ENCODE measurements around the gene SPHK2. TPM values are rescaled to one million over a fixed set of nuclear protein-coding genes. Genes with fewer than 3 reads are reported as not detected.

The SPHK2 gene
- total and polyA plus RNA-seq, 2 experiments from 2014 or later = 7.2 to 9.9 TPM

- Histone ChIP-seq H3K9me3 (ENCODE audit: low read depth) (no peaks in the 10 kb centered on the region), H3K9ac (no peak overlapping the region), H2AFZ (no peak overlapping the region), H3K36me3 (ENCODE audit: low read depth) (no peaks in the 10 kb centered on the region), H4K20me1 (ENCODE audit: insufficient read depth) (no peaks in the 10 kb centered on the region), H3K27me3 (replicated peaks; ENCODE audit: insufficient read depth) (no peaks in the 10 kb centered on the region; the same call in 1 of the 2 replicates), H3K27ac (no peak overlapping the region), H3K4me2 (ENCODE audit: unreplicated experiment) (no peak overlapping the region), H3F3A (ENCODE audit: insufficient read depth) (no peaks in the 10 kb centered on the region), H3K4me3 (no peak overlapping the region), H3K4me1 (ENCODE audit: insufficient read depth) (no peaks in the 10 kb centered on the region), H3K79me2 (ENCODE audit: insufficient read depth) (no peaks in the 10 kb centered on the region), H3K9me2 (ENCODE audit: insufficient read depth) (no peaks in the 10 kb centered on the region)
- no peak for DNase-seq
- TF ChIP-seq EZH2phosphoT487 (IDR thresholded peaks at IDR 0.05; ENCODE audit: insufficient read depth, low read depth) = no peak
- no peak for TF ChIP-seq EZH2 (IDR thresholded peaks at IDR 0.05; ENCODE audit: insufficient read depth, poor library complexity, severe bottlenecking)
- in situ Hi-C loops (cut with MboI) = no loop called here
- 45 to 58% methylated on average over 6 of the region's 6 CpGs for WGBS, 2 experiments (ENCODE audit: low coverage in 1 of 2, low lambda C conversion rate in 2 of 2, missing lambda C conversion rate in 2 of 2)
Observed at GRCh38 chr19:48595833-48596232, 23.5 kb upstream of the SPHK2 start.

GRCh38 chr19:48596237-48596636 lies 23.1 kb upstream of the SPHK2 start:
- in situ Hi-C loops (cut with MboI) = no loop called here
- WGBS, 2 experiments (ENCODE audit: low coverage in 1 of 2, low lambda C conversion rate in 2 of 2, missing lambda C conversion rate in 2 of 2) = 93% methylated on average over 3 to 4 of the region's 4 CpGs
- H3K9me3 ChIP-seq (ENCODE audit: low read depth) = no peaks in the 10 kb centered on the region

GRCh38 chr19:48596679-48597465 lies 22.4 kb upstream of the SPHK2 start:
- no peaks in the 10 kb centered on the region for H3K9me2 ChIP-seq (ENCODE audit: insufficient read depth)
- no peak overlapping the region for H3K4me3 ChIP-seq
- H4K20me1 ChIP-seq (ENCODE audit: insufficient read depth) = no peaks in the 10 kb centered on the region
- H2AFZ ChIP-seq = no peak overlapping the region
- no peaks in the 10 kb centered on the region for H3K36me3 ChIP-seq (ENCODE audit: low read depth)
- H3F3A ChIP-seq (ENCODE audit: insufficient read depth) = no peaks in the 10 kb centered on the region
- TF ChIP-seq EZH2phosphoT487 (IDR thresholded peaks at IDR 0.05; ENCODE audit: insufficient read depth, low read depth) (no peak), EZH2 (IDR thresholded peaks at IDR 0.05; ENCODE audit: insufficient read depth, poor library complexity, severe bottlenecking) (no peak)
- no peaks in the 10 kb centered on the region for H3K9me3 ChIP-seq (ENCODE audit: low read depth)
- DNase-seq = no peak
- H3K9ac ChIP-seq = no peak overlapping the region
- H3K4me2 ChIP-seq (ENCODE audit: unreplicated experiment) = no peak overlapping the region
- in situ Hi-C loops (cut with MboI) = no loop called here
- no peaks in the 10 kb centered on the region; the same call in 1 of the 2 replicates for H3K27me3 ChIP-seq (replicated peaks; ENCODE audit: insufficient read depth)
- H3K27ac ChIP-seq = no peak overlapping the region
- H3K4me1 ChIP-seq (ENCODE audit: insufficient read depth) = no peaks in the 10 kb centered on the region
- WGBS, 2 experiments (ENCODE audit: low coverage in 1 of 2, low lambda C conversion rate in 2 of 2, missing lambda C conversion rate in 2 of 2) = 80% methylated on average over 36 to 39 of the region's 39 CpGs
- no peaks in the 10 kb centered on the region for H3K79me2 ChIP-seq (ENCODE audit: insufficient read depth)

More at GRCh38 chr19:48596237-48596636, 23.1 kb upstream of the SPHK2 start:
- Histone ChIP-seq H3K27ac (no peak overlapping the region), H3K79me2 (ENCODE audit: insufficient read depth) (no peaks in the 10 kb centered on the region), H3F3A (ENCODE audit: insufficient read depth) (no peaks in the 10 kb centered on the region), H3K27me3 (replicated peaks; ENCODE audit: insufficient read depth) (no peaks in the 10 kb centered on the region; the same call in 1 of the 2 replicates), H3K4me2 (ENCODE audit: unreplicated experiment) (no peak overlapping the region), H4K20me1 (ENCODE audit: insufficient read depth) (no peaks in the 10 kb centered on the region), H3K9ac (no peak overlapping the region), H3K4me3 (no peak overlapping the region), H3K4me1 (ENCODE audit: insufficient read depth) (no peaks in the 10 kb centered on the region), H3K9me2 (ENCODE audit: insufficient read depth) (no peaks in the 10 kb centered on the region), H2AFZ (no peak overlapping the region), H3K36me3 (ENCODE audit: low read depth) (no peaks in the 10 kb centered on the region)
- TF ChIP-seq EZH2 (IDR thresholded peaks at IDR 0.05; ENCODE audit: insufficient read depth, poor library complexity, severe bottlenecking) = no peak
- TF ChIP-seq EZH2phosphoT487 (IDR thresholded peaks at IDR 0.05; ENCODE audit: insufficient read depth, low read depth) = no peak
- DNase-seq = no peak

GRCh38 chr19:48598996-48599700 lies 20.2 kb upstream of the SPHK2 start:
- Histone ChIP-seq H2AFZ (no peak overlapping the region), H3K4me2 (ENCODE audit: unreplicated experiment) (no peak overlapping the region), H3F3A (ENCODE audit: insufficient read depth) (no peaks in the 10 kb centered on the region), H4K20me1 (ENCODE audit: insufficient read depth) (no peaks in the 10 kb centered on the region), H3K4me3 (no peak overlapping the region), H3K27ac (no peak overlapping the region), H3K9ac (no peak overlapping the region), H3K9me3 (ENCODE audit: low read depth) (no peaks in the 10 kb centered on the region), H3K79me2 (ENCODE audit: insufficient read depth) (no peaks in the 10 kb centered on the region), H3K9me2 (ENCODE audit: insufficient read depth) (no peaks in the 10 kb centered on the region), H3K36me3 (ENCODE audit: low read depth) (no peaks in the 10 kb centered on the region), H3K4me1 (ENCODE audit: insufficient read depth) (no peaks in the 10 kb centered on the region), H3K27me3 (replicated peaks; ENCODE audit: insufficient read depth) (no peaks in the 10 kb centered on the region; the same call in 1 of the 2 replicates)
- TF ChIP-seq EZH2 (IDR thresholded peaks at IDR 0.05; ENCODE audit: insufficient read depth, poor library complexity, severe bottlenecking) (no peak), EZH2phosphoT487 (IDR thresholded peaks at IDR 0.05; ENCODE audit: insufficient read depth, low read depth) (no peak)
- whole genome bisulfite sequencing, 2 experiments (ENCODE audit: low coverage in 1 of 2, low lambda C conversion rate in 2 of 2, missing lambda C conversion rate in 2 of 2) = 64 to 65% methylated on average over 27 to 30 of the region's 30 CpGs
- in situ Hi-C loops (cut with MboI) = no loop called here
- no peak for DNase-seq

All from GM23248 (cell line).